ENCODE measurements around the gene AP2A1. TPM values are rescaled to one million over a fixed set of nuclear protein-coding genes. Genes with fewer than 3 reads are reported as not detected.

Gene AP2A1
- total and polyA plus RNA-seq, 9 of the 15 experiments (the other 6 are each of a cell fraction or from before 2014, with no cell fraction given): 0.55 to 150 (median 31.9) TPM

- TF ChIP-seq ZBTB34 (CRISPR knock-in tag; IDR thresholded peaks at IDR 0.05) (no peak), MYNN (IDR thresholded peaks at IDR 0.05) (no peak), MYNN (CRISPR knock-in tag; IDR thresholded peaks at IDR 0.05) (no peak), PHF8 (IDR thresholded peaks at IDR 0.05; ENCODE audit: borderline replicate concordance, low read length) (no peak), BRD9 (IDR thresholded peaks at IDR 0.05; ENCODE audit: low read depth, partially characterized antibody) (no peak), STAT6 (CRISPR knock-in tag; IDR thresholded peaks at IDR 0.05) (no peak), ATF7 (IDR thresholded peaks at IDR 0.05) (no peak), KDM5B (IDR thresholded peaks at IDR 0.05; ENCODE audit: insufficient replicate concordance, low read depth, low read length) (no peak), ZNF165 (CRISPR knock-in tag; IDR thresholded peaks at IDR 0.05; ENCODE audit: borderline replicate concordance) (no peak), GTF2B (IDR thresholded peaks at IDR 0.05; ENCODE audit: extremely low read depth, insufficient read length) (no peak), ZNF217 (CRISPR knock-in tag; IDR thresholded peaks at IDR 0.05) (no peak)
These were observed 22.1 kb downstream of the AP2A1 start (continued) for GRCh38 chr19:49788857-49789256.
